ENCODE measurements around the gene RERE.
A peak's percentile ranks its signal among the peaks of the same experiment; 100 is the strongest.

The RERE gene

DNA sequence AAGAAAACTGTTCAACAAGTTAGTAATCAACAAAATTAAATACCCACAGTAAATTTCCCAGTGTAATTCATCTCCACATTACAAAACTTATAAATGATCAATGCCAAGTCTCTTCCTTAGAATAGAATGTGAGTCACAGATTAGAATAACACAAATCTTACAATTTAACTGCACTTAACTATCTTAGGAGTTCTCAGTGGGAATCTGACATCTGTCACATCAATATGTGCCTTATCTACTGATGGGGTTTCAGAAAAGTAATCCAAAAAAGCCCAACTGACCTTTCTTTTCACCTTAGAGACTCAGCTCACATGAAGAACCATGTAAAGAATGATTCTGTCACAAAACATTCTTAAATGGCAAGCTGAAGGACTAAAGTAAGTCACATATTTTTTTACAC is 141.4 kb downstream of the RERE start:
- Histone ChIP-seq H2BK5ac (ENCODE audit: low read depth, low read length, poor library complexity) (no peak overlapping the region), H4K91ac (ENCODE audit: low read depth, low read length) (no peak overlapping the region), H3K4me2 (ENCODE audit: low read length) (no peak overlapping the region), H4K12ac (ENCODE audit: low read depth, low read length) (no peak overlapping the region), H3K23ac (ENCODE audit: low read length) (no peak overlapping the region), H3K27ac (ENCODE audit: low read depth, low read length) (no peak overlapping the region), H2BK12ac (ENCODE audit: low read length) (no peak overlapping the region), H3K4ac (ENCODE audit: low read depth, low read length) (no peak overlapping the region), H3K14ac (ENCODE audit: low read length) (no peak overlapping the region), H3K36me3 (ENCODE audit: control insufficient read depth in 1 of 2, insufficient read depth in 2 of 2, low read length in 2 of 2) (no peaks in the 10 kb centered on the region), H2AK5ac (ENCODE audit: low read length) (no peak overlapping the region), H3K79me2 (ENCODE audit: control insufficient read depth, insufficient read depth, low read length, poor library complexity) (peaks cover 8% of the 10 kb centered on the region), H3K18ac (ENCODE audit: low read length) (no peak overlapping the region), H3K27me3 (ENCODE audit: insufficient read depth, low read length) (no peaks in the 10 kb centered on the region), H3K4me1 (ENCODE audit: control insufficient read depth in 1 of 2, insufficient read depth in 2 of 2, low read length in 2 of 2) (peaks cover 0 to 8% of the 10 kb centered on the region in 2 experiments), H3K79me1 (ENCODE audit: low read length) (no peaks in the 10 kb centered on the region), H4K8ac (ENCODE audit: low read depth, low read length) (no peak overlapping the region), H3K4me3 (ENCODE audit: low read depth, low read length) (no peak overlapping the region), H2AFZ (ENCODE audit: insufficient read depth, low read length, poor library complexity) (no peak overlapping the region), H3K9me3 (ENCODE audit: insufficient read depth, low read depth, low read length) (no peaks in the 10 kb centered on the region), H2BK120ac (ENCODE audit: insufficient read depth, low read length, poor library complexity) (no peak overlapping the region), H3K9ac (ENCODE audit: low read length) (no peak overlapping the region)
- DNase-seq = no peak

DNA sequence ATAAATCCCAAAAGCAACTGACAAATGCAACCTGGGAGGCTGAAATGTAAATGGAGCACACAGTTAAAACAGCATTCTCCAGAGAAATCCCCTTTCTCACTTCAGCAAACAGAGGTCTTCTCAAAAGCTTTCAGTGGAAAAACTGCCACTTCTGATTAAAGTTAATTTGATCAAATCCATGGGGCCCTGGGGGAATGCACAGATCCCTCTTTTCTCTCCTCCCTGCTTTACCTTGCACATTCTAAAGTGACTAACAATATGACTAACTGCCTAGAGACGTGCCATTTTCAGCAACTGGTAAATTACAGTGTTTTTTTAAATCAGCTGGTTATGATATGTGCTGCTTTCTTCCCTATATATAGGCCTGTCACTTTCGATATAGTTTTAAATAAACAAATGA is 142.5 kb downstream of the RERE start:
- no peak overlapping the region for H3K4me3 ChIP-seq (ENCODE audit: low read depth, low read length)
- no CpG with 5 or more reads among the region's 2 CpGs for WGBS (ENCODE audit: extremely low coverage, insufficient coverage, insufficient read length)
- H2BK120ac ChIP-seq (ENCODE audit: insufficient read depth, low read length, poor library complexity) = no peak overlapping the region
- no peaks in the 10 kb centered on the region for H3K36me3 ChIP-seq (ENCODE audit: control insufficient read depth in 1 of 2, insufficient read depth in 2 of 2, low read length in 2 of 2)
- H2AK5ac ChIP-seq (ENCODE audit: low read length) = no peak overlapping the region
- no peak overlapping the region for H2BK5ac ChIP-seq (ENCODE audit: low read depth, low read length, poor library complexity)
- H3K23ac ChIP-seq (ENCODE audit: low read length) = no peak overlapping the region
- H3K79me1 ChIP-seq (ENCODE audit: low read length) = peaks cover 2% of the 10 kb centered on the region
- no peaks in the 10 kb centered on the region for H3K9me3 ChIP-seq (ENCODE audit: insufficient read depth, low read depth, low read length)
- H4K12ac ChIP-seq (ENCODE audit: low read depth, low read length) = no peak overlapping the region
- peaks cover 4% of the 10 kb centered on the region for H3K79me2 ChIP-seq (ENCODE audit: control insufficient read depth, insufficient read depth, low read length, poor library complexity)
- H4K91ac ChIP-seq (ENCODE audit: low read depth, low read length) = no peak overlapping the region
- no peak overlapping the region for H4K8ac ChIP-seq (ENCODE audit: low read depth, low read length)
- no peak for DNase-seq
- H3K4me2 ChIP-seq (ENCODE audit: low read length) = no peak overlapping the region
- H3K27ac ChIP-seq (ENCODE audit: low read depth, low read length) = no peak overlapping the region
- no peak overlapping the region for H2AFZ ChIP-seq (ENCODE audit: insufficient read depth, low read length, poor library complexity)
- no peak overlapping the region for H3K9ac ChIP-seq (ENCODE audit: low read length)
- peaks cover 2 to 10% of the 10 kb centered on the region in 2 experiments for H3K4me1 ChIP-seq (ENCODE audit: control insufficient read depth in 1 of 2, insufficient read depth in 2 of 2, low read length in 2 of 2)
- no peak overlapping the region for H2BK12ac ChIP-seq (ENCODE audit: low read length)
- peak overlapping the region; percentile 64 for H3K4ac ChIP-seq (ENCODE audit: low read depth, low read length)
- no peaks in the 10 kb centered on the region for H3K27me3 ChIP-seq (ENCODE audit: insufficient read depth, low read length)
- H3K18ac ChIP-seq (ENCODE audit: low read length) = no peak overlapping the region
- no peak overlapping the region for H3K14ac ChIP-seq (ENCODE audit: low read length)

DNA sequence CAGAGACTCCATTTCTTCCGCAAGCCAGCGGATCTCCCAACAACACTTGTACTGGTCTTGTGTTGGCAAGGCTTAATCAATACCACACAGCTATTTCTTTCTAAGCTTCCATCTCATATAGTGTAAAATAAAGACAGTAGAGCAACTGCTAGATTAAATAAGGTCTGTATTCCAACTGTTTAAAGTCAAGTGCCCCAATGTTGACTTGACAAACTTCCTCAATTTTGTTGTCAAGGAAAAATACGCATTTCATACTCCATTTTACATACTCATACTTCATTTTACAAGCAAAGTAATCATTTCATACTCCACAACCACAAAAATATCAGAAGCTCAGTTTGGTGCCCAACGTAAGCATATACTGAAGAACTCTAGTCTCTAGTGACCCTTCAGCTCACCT is 143.0 kb downstream of the RERE start:
- Histone ChIP-seq H3K4me2 (ENCODE audit: low read length) (no peak overlapping the region), H3K4me1 (ENCODE audit: control insufficient read depth in 1 of 2, insufficient read depth in 2 of 2, low read length in 2 of 2) (peaks cover 2 to 10% of the 10 kb centered on the region in 2 experiments), H3K14ac (ENCODE audit: low read length) (no peak overlapping the region), H3K18ac (ENCODE audit: low read length) (no peak overlapping the region), H2BK120ac (ENCODE audit: insufficient read depth, low read length, poor library complexity) (no peak overlapping the region), H3K4ac (ENCODE audit: low read depth, low read length) (peak overlapping the region; percentile 64), H2BK5ac (ENCODE audit: low read depth, low read length, poor library complexity) (no peak overlapping the region), H3K9me3 (ENCODE audit: insufficient read depth, low read depth, low read length) (no peaks in the 10 kb centered on the region), H2AK5ac (ENCODE audit: low read length) (no peak overlapping the region), H4K12ac (ENCODE audit: low read depth, low read length) (no peak overlapping the region), H3K23ac (ENCODE audit: low read length) (no peak overlapping the region), H3K79me2 (ENCODE audit: control insufficient read depth, insufficient read depth, low read length, poor library complexity) (peaks cover 4% of the 10 kb centered on the region), H3K9ac (ENCODE audit: low read length) (no peak overlapping the region), H3K27ac (ENCODE audit: low read depth, low read length) (no peak overlapping the region), H3K36me3 (ENCODE audit: control insufficient read depth in 1 of 2, insufficient read depth in 2 of 2, low read length in 2 of 2) (no peaks in the 10 kb centered on the region), H4K91ac (ENCODE audit: low read depth, low read length) (no peak overlapping the region), H3K79me1 (ENCODE audit: low read length) (peaks cover 2% of the 10 kb centered on the region), H4K8ac (ENCODE audit: low read depth, low read length) (no peak overlapping the region), H2BK12ac (ENCODE audit: low read length) (no peak overlapping the region), H3K4me3 (ENCODE audit: low read depth, low read length) (no peak overlapping the region), H3K27me3 (ENCODE audit: insufficient read depth, low read length) (no peaks in the 10 kb centered on the region), H2AFZ (ENCODE audit: insufficient read depth, low read length, poor library complexity) (no peak overlapping the region)
- WGBS (ENCODE audit: extremely low coverage, insufficient coverage, insufficient read length) = 100% methylated on average over 1 of the region's 4 CpGs
- DNase-seq = no peak

DNA sequence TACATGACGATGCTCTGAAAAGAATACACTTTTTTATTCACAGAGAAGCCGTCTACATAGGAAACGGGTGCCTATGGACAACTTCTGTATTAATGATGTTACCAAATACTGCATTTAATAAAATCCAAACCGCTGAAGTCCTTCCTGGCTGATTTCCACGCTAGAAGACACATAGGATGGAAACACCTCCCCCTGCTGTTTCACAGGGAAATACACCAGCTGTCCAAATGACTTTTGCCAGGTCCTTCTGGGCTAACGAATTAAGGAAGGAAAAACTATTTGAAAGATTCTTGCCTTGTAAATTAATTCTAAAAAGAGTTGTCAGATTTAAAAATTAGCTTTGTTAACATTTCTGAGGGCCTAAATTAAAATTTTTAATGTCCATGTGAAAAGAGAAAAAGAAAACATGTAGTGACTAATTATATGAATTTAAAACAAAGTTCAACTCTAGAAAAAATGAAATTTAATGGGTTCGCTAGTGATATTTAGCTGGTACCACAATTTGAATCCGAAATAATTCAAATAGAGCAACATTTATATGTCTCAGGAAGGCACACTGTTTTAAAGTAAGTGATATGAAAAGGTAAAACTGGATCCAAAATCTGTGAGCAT is 146.0 kb downstream of the RERE start:
- Histone ChIP-seq H2AK5ac (ENCODE audit: low read length) (no peak overlapping the region), H3K79me2 (ENCODE audit: control insufficient read depth, insufficient read depth, low read length, poor library complexity) (peaks cover 5% of the 10 kb centered on the region), H3K4ac (ENCODE audit: low read depth, low read length) (no peak overlapping the region), H3K79me1 (ENCODE audit: low read length) (peaks cover 2% of the 10 kb centered on the region), H3K14ac (ENCODE audit: low read length) (no peak overlapping the region), H2BK120ac (ENCODE audit: insufficient read depth, low read length, poor library complexity) (no peak overlapping the region), H4K12ac (ENCODE audit: low read depth, low read length) (no peak overlapping the region), H2BK12ac (ENCODE audit: low read length) (no peak overlapping the region), H3K9me3 (ENCODE audit: insufficient read depth, low read depth, low read length) (no peaks in the 10 kb centered on the region), H4K8ac (ENCODE audit: low read depth, low read length) (no peak overlapping the region), H3K23ac (ENCODE audit: low read length) (no peak overlapping the region), H2AFZ (ENCODE audit: insufficient read depth, low read length, poor library complexity) (no peak overlapping the region), H3K27ac (ENCODE audit: low read depth, low read length) (no peak overlapping the region), H2BK5ac (ENCODE audit: low read depth, low read length, poor library complexity) (no peak overlapping the region), H3K36me3 (ENCODE audit: control insufficient read depth in 1 of 2, insufficient read depth in 2 of 2, low read length in 2 of 2) (no peaks in the 10 kb centered on the region), H4K91ac (ENCODE audit: low read depth, low read length) (no peak overlapping the region), H3K27me3 (ENCODE audit: insufficient read depth, low read length) (no peaks in the 10 kb centered on the region), H3K18ac (ENCODE audit: low read length) (no peak overlapping the region), H3K4me3 (ENCODE audit: low read depth, low read length) (no peak overlapping the region), H3K4me2 (ENCODE audit: low read length) (peak overlapping the region; percentile 32), H3K9ac (ENCODE audit: low read length) (no peak overlapping the region), H3K4me1 (ENCODE audit: control insufficient read depth in 1 of 2, insufficient read depth in 2 of 2, low read length in 2 of 2) (peaks cover 8 to 18% of the 10 kb centered on the region in 2 experiments)
- WGBS (ENCODE audit: extremely low coverage, insufficient coverage, insufficient read length) = no CpG with 5 or more reads among the region's 8 CpGs
- peak; percentile 38 to 76 for DNase-seq
